Prostate gland (tissue), 2 donors: Measurements from ENCODE around the gene PTPRG.

Experiments used
- POLR2AphosphoS5 ChIP-seq: sonication (generic); formaldehyde crosslinking; IDR thresholded peaks from one replicate; pipeline ENCODE4 v1.6.1; 2017; ENCODE audit warnings: antibody characterized with exemption
- TF ChIP-seq, protein P1 (sequence below), 4 experiments: fragments of 200-600 bp in 2 of 4; fragments of 450-650 bp in 2 of 4; sonication (generic) in 2 of 4; IDR thresholded peaks; 1 replicate in 3 of 4; 2 replicates in 1 of 4; pipeline ENCODE4 v1.5.1; 2016 to 2019; ENCODE audit warnings: antibody characterized with exemption in 4 of 4, mild to moderate bottlenecking in 2 of 4, moderate library complexity in 2 of 4

DNA sequence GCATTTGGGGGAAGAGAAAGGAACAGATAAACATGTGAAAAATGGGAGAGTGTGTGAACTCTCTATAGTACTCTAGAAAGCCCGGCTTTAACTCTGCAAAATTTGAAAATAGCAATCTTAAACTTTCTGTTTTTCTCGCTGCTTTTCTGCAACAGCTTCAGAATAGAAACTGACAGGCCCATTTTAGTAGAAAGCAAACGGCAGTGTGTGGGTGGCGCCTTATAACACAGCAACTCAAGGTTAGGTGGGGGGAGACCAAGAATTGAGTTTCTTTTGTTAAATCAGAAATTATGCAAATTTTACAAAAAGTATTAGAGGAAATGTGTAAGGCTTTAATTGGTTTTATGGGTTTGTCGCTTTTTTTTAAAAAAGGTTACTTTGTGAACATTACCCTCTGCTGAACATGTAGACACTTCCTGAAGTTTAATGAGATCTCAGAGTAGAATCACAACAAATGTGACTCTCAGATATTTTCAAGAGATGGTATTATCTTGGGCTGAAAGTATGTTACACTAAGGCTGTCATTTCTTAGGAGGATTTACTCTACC, 107.0 kb downstream of the PTPRG start:
- TF ChIP-seq, protein P1, sequence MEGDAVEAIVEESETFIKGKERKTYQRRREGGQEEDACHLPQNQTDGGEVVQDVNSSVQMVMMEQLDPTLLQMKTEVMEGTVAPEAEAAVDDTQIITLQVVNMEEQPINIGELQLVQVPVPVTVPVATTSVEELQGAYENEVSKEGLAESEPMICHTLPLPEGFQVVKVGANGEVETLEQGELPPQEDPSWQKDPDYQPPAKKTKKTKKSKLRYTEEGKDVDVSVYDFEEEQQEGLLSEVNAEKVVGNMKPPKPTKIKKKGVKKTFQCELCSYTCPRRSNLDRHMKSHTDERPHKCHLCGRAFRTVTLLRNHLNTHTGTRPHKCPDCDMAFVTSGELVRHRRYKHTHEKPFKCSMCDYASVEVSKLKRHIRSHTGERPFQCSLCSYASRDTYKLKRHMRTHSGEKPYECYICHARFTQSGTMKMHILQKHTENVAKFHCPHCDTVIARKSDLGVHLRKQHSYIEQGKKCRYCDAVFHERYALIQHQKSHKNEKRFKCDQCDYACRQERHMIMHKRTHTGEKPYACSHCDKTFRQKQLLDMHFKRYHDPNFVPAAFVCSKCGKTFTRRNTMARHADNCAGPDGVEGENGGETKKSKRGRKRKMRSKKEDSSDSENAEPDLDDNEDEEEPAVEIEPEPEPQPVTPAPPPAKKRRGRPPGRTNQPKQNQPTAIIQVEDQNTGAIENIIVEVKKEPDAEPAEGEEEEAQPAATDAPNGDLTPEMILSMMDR (IDR thresholded peaks at IDR 0.05), result no peak
- TF ChIP-seq POLR2AphosphoS5, result no peak
